ENCODE measurements around the gene ZNF2. TPM values are rescaled to one million over a fixed set of nuclear protein-coding genes. Genes with fewer than 3 reads are reported as not detected.

The ZNF2 gene
- total and polyA plus RNA-seq, 2 experiments from 2014 or later: 2.0 to 2.5 TPM

GRCh38 chr2:95185973-95186372 lies 20.4 kb downstream of the ZNF2 start:
- Mint-ChIP-seq H3K9me3 (0 out of 3 replicates have a peak, but pooled peaks cover under 1% of the 10 kb centered on the region), H3K27ac (no peak overlapping the region), H3K36me3 (ENCODE audit: low read depth) (peaks cover 12% of the 10 kb centered on the region), H3K4me3 (no peak overlapping the region), H3K27me3 (ENCODE audit: insufficient read depth, low read depth, poor library complexity) (peaks cover 5% of the 10 kb centered on the region), H3K4me1 (no peaks in the 10 kb centered on the region)
- Histone ChIP-seq H3F3A (replicated peaks; ENCODE audit: low read depth) (no peaks in the 10 kb centered on the region), H3K79me2 (replicated peaks; ENCODE audit: insufficient read depth) (no peaks in the 10 kb centered on the region), H2AFZ (no peak overlapping the region), H4K20me1 (replicated peaks; ENCODE audit: insufficient read depth) (no peaks in the 10 kb centered on the region), H3K9me2 (ENCODE audit: insufficient read depth) (no peaks in the 10 kb centered on the region), H3K4me2 (no peak overlapping the region), H3K4me3 (no peak overlapping the region), H3K27ac (ENCODE audit: low read depth) (no peak overlapping the region), H3K4me1 (ENCODE audit: insufficient read depth) (no peaks in the 10 kb centered on the region), H3K36me3 (ENCODE audit: insufficient read depth) (no peaks in the 10 kb centered on the region), H3K27me3 (ENCODE audit: insufficient read depth) (no peaks in the 10 kb centered on the region)
- DNase-seq (ENCODE audit: low spot score): no peak
- ATAC-seq: no peak
- TF ChIP-seq NANOG (IDR thresholded peaks at IDR 0.05; ENCODE audit: borderline replicate concordance): no peak
- TF ChIP-seq CTCF (conservative IDR thresholded peaks at IDR 0.05; ENCODE audit: low read depth in 2 of 2): no peak
- no peak for TF ChIP-seq ZNF114 (CRISPR knock-in tag; IDR thresholded peaks at IDR 0.05)
- no peak for TF ChIP-seq EZH2phosphoT487 (IDR thresholded peaks at IDR 0.05; ENCODE audit: unreplicated experiment)
- TF ChIP-seq, protein P1, sequence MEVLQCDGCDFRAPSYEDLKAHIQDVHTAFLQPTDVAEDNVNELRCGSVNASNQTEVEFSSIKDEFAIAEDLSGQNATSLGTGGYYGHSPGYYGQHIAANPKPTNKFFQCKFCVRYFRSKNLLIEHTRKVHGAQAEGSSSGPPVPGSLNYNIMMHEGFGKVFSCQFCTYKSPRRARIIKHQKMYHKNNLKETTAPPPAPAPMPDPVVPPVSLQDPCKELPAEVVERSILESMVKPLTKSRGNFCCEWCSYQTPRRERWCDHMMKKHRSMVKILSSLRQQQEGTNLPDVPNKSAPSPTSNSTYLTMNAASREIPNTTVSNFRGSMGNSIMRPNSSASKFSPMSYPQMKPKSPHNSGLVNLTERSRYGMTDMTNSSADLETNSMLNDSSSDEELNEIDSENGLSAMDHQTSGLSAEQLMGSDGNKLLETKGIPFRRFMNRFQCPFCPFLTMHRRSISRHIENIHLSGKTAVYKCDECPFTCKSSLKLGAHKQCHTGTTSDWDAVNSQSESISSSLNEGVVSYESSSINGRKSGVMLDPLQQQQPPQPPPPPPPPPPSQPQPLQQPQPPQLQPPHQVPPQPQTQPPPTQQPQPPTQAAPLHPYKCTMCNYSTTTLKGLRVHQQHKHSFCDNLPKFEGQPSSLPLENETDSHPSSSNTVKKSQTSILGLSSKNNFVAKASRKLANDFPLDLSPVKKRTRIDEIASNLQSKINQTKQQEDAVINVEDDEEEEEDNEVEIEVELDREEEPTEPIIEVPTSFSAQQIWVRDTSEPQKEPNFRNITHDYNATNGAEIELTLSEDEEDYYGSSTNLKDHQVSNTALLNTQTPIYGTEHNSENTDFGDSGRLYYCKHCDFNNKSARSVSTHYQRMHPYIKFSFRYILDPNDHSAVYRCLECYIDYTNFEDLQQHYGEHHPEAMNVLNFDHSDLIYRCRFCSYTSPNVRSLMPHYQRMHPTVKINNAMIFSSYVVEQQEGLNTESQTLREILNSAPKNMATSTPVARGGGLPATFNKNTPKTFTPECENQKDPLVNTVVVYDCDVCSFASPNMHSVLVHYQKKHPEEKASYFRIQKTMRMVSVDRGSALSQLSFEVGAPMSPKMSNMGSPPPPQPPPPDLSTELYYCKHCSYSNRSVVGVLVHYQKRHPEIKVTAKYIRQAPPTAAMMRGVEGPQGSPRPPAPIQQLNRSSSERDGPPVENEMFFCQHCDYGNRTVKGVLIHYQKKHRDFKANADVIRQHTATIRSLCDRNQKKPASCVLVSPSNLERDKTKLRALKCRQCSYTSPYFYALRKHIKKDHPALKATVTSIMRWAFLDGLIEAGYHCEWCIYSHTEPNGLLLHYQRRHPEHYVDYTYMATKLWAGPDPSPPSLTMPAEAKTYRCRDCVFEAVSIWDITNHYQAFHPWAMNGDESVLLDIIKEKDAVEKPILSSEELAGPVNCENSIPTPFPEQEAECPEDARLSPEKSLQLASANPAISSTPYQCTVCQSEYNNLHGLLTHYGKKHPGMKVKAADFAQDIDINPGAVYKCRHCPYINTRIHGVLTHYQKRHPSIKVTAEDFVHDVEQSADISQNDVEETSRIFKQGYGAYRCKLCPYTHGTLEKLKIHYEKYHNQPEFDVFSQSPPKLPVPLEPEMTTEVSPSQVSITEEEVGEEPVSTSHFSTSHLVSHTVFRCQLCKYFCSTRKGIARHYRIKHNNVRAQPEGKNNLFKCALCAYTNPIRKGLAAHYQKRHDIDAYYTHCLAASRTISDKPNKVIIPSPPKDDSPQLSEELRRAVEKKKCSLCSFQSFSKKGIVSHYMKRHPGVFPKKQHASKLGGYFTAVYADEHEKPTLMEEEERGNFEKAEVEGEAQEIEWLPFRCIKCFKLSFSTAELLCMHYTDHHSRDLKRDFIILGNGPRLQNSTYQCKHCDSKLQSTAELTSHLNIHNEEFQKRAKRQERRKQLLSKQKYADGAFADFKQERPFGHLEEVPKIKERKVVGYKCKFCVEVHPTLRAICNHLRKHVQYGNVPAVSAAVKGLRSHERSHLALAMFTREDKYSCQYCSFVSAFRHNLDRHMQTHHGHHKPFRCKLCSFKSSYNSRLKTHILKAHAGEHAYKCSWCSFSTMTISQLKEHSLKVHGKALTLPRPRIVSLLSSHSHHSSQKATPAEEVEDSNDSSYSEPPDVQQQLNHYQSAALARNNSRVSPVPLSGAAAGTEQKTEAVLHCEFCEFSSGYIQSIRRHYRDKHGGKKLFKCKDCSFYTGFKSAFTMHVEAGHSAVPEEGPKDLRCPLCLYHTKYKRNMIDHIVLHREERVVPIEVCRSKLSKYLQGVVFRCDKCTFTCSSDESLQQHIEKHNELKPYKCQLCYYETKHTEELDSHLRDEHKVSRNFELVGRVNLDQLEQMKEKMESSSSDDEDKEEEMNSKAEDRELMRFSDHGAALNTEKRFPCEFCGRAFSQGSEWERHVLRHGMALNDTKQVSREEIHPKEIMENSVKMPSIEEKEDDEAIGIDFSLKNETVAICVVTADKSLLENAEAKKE (CRISPR knock-in tag; IDR thresholded peaks at IDR 0.05): no peak
- no peak for TF ChIP-seq EZH2 (IDR thresholded peaks at IDR 0.05; ENCODE audit: low read depth, unreplicated experiment)
- TF ChIP-seq POLR2AphosphoS5 (IDR thresholded peaks at IDR 0.05; ENCODE audit: low read depth): no peak
- TF ChIP-seq STAT1 (IDR thresholded peaks at IDR 0.05; ENCODE audit: unreplicated experiment): no peak
- TF ChIP-seq JUNB (IDR thresholded peaks at IDR 0.05; ENCODE audit: unreplicated experiment): no peak
- no peak for TF ChIP-seq REST (IDR thresholded peaks at IDR 0.05; ENCODE audit: unreplicated experiment)
- no peak for TF ChIP-seq CREB1 (CRISPR knock-in tag; IDR thresholded peaks at IDR 0.05; ENCODE audit: low read depth)
- TF ChIP-seq ZNF331 (CRISPR knock-in tag; IDR thresholded peaks at IDR 0.05; ENCODE audit: low read depth): no peak
- TF ChIP-seq, protein P2, sequence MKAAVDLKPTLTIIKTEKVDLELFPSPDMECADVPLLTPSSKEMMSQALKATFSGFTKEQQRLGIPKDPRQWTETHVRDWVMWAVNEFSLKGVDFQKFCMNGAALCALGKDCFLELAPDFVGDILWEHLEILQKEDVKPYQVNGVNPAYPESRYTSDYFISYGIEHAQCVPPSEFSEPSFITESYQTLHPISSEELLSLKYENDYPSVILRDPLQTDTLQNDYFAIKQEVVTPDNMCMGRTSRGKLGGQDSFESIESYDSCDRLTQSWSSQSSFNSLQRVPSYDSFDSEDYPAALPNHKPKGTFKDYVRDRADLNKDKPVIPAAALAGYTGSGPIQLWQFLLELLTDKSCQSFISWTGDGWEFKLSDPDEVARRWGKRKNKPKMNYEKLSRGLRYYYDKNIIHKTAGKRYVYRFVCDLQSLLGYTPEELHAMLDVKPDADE (IDR thresholded peaks at IDR 0.05): no peak
